Activated CD8-positive, alpha-beta memory T cell treated with anti-CD3 and anti-CD28 coated beads, Interleukin-2, amount 50 U/mL, for 1 hour (primary cell): ENCODE data around the gene ZNF429.
A peak's percentile ranks its signal among the peaks of the same experiment; 100 is the strongest.
"Not testable (repeated sequence)": the region's sequence is repeated elsewhere in the genome, so short reads cannot be mapped to it uniquely, and the experiment has no call there.

Experiments
- DNase-seq: peaks from one replicate; pipeline ENCODE4 v3.0.0-alpha.2; 2020; ENCODE audit errors: extremely low read depth

The ZNF429 gene

GRCh38 chr19:21505459-21506451 lies at the start of gene ZNF429:
ZNF429 (plus strand) TSS chr19:21505602; CDS start chr19:21505772, 170 bp downstream.
- DNase-seq = peak; percentile 81

- no peak for DNase-seq
Observed at GRCh38 chr19:21460686-21461085, 44.7 kb upstream of the ZNF429 start.

DNA sequence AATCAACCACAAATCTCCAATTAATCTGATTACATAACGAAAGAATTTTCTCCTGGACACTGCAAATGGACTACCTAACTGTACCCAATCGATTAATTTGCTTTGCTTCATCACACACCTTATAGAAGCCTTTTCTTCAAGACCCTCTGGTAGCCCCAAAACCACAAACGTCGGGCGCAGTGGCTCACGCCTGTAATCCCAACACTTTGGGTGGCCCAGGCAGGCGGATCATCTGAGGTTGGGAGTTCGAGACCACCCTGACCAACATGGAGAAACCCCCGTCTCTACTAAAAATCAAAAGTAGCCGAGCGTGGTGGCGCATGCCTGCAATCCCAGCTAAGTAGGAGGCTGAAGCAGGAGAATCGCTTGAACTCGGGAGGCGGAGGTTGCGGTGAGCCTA lies 42.9 kb upstream of the ZNF429 start:
- DNase-seq = no peak

DNA sequence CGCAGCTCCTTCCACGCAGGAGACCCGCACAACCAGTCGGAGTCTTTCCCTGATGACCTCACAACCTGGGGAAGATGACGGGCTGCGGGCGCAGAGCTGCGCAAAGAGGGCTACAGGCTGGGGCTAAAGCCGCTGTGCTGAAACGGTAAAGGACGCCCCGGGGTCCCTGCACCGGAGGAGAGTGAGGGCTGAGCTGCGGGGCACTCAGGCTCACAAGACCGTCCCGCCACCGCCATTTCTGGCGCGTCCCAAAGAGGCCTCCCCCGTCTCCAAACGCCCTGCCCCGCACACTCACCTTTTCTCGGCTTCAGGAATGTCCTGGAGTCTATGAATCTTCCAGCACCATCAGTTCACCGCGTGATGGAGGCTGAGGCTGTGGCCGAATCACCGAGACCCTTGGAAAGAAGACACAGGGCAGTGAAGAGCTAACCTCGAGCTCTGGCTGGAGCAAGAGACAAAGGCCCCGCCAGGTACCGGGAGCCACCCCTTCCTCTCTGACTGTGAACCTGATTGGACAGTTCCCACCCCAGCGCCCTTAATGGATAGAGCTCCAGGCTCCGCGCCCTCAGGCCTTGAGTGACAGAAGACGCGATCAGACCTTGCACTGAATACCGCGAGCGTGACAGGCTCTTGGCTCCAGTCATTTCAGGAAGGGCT lies 41.8 kb upstream of the ZNF429 start:
- no peak for DNase-seq

DNA sequence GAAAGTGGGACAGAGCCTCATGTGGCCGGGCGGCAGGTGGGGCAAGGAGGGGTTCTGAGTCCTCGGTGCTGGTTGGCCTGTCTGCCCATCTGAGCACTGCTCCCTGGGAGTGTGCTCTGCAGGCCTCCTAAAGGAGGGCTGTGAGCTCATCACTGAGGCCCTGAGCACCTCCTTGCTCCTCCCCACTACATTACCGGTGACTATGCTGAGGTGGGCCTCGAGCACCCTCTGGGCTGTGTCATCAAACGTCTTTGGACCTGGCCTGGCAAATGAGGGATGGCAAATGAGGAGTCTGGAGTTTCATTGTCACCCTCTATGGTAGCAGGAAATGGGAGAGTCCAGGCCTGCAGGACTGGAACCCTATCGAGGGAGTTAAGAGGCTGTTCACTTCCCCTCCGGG lies 38.8 kb upstream of the ZNF429 start:
- DNase-seq = no peak

DNA sequence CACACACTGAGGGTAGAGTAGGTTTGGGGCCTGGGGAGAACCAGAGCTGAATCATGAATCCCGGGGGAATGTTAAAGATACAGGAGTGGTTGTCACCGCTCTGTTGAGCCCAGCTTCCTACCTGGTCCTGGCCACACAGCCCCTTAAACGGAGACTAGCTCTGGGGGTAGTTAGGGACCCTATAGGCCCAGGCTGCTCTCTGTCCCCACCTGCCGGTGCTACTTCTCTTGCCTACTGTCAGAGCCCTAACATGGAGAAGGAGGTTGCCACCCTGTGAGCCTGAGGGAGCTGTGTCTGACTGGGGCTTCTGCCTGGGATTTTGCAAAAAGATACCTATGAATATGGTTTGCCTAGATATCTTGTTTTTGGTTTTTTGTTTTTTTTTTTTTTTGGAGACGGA lies 36.6 kb upstream of the ZNF429 start:
- no peak for DNase-seq

DNA sequence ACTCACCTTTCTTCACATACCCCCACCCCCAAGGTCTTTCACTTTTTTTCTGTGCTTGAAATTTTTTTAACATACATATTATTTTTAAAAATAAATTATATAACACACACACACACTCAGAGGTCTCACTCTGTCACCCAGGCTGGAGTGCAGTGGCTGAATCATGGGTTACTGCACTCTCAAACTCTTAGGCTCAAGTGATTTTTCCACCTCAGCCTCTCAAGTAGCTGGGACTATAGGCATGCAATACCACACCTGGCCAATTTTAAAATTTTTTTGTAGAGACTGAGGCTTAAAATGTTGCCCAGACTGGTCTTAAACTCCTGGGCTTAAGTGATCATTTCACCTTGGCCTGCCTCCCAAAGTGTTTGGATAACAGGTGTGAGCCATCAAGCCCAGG lies 32.9 kb upstream of the ZNF429 start:
- DNase-seq = no peak

DNA sequence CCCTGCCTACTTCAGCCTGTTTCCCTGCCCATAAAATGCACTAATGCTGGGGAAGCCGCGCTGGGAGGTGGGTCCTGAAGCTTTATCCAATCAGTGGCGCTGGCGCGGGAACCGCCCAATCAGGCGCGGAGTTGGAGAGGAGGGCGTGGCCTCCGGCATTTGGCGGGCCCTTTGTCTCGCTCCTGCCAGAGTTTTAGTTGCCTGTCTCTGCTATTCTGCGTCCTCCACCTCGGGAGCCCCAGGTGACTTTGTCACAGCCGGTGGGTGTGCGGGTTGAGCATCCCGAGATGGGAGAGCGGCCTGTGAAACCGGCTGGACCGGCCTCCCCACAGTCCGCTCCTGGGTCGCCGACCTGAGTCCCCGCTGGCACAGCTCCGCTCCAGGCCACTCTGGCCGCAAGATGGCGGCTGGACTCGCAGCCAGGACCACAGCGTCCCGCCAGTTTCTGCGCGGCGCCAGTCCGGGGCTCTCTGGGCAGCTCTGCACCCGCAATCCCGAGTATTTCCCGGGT lies 30.7 kb upstream of the ZNF429 start:
- DNase-seq = no peak

GRCh38 chr19:21482361-21482760 lies 23.0 kb upstream of the ZNF429 start:
- DNase-seq = not testable (repeated sequence)

DNA sequence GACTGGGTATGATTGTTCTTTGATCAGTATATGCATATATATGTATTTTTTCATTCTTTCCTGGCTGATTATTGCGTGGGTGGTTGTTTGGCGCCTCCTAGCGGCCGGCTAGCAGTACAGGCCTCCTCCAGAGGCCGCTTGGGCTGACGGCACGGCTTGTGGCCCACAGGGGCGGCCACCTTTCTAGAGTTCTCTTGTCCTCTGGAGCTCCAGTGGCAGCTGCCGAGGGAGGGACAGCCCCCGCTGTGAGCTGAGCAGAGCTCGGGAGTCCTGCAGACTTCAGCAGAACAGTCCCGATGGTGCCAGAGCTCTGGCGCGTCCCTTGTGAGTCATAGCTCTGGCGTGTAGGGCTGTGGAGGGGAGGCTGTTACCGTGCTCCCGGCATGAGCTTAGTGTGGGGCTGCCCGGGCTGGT lies 22.5 kb upstream of the ZNF429 start:
- DNase-seq = peak; percentile 18

DNA sequence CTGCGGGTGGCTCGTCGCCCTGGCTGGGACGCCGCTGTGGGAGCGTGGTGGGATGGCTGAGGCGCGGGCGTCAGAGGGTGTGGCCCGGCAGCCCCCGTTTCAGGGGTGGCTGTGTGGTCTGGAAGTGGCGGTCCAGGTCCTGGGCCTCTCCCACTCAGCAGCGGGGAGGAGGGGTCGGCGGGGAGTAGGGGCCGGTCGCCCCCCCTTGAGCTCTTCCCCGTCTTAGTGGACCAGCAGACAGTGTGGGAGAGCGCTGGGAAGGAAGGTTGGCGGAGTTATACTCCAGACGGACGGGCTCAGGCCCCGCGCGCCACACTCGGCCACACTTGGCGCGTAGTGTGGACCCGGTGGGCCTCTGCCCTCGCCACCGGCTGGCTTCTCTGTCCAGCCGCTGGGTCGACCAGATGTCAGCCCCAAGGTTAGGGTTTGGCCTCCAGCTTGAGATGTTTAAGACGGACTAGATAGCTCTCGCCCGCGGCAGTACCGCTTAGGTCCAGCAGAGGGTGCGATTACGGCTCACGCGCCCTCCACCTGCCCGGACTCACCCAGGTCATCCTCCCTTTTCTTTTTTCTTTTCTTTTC lies 21.7 kb upstream of the ZNF429 start:
- DNase-seq = peak; percentile 16

GRCh38 chr19:21484631-21485030 lies 20.8 kb upstream of the ZNF429 start:
- no peak for DNase-seq

- DNase-seq = no peak
Observed at GRCh38 chr19:21485926-21486325, 19.5 kb upstream of the ZNF429 start.

- no peak for DNase-seq
Observed at GRCh38 chr19:21487969-21488368, 17.4 kb upstream of the ZNF429 start.

DNA sequence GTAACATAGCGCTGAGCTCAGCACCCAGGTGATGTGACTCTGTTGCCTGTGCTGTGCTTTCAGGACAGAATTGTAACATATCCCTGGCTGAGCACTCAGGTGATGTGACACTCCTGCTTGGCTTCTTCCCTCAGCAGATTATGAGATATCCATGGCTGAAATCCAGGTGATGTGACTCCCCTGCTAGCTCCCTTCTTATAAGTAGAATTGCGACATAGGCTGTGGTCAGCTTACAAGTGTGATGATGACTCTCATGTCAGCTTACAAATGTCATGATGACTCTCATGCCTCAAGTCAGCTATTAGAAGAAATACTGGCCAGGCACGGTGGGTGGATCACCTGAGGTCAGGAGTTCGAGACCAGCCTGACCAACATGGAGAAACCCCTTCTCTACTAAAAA lies 14.3 kb upstream of the ZNF429 start:
- no peak for DNase-seq

DNA sequence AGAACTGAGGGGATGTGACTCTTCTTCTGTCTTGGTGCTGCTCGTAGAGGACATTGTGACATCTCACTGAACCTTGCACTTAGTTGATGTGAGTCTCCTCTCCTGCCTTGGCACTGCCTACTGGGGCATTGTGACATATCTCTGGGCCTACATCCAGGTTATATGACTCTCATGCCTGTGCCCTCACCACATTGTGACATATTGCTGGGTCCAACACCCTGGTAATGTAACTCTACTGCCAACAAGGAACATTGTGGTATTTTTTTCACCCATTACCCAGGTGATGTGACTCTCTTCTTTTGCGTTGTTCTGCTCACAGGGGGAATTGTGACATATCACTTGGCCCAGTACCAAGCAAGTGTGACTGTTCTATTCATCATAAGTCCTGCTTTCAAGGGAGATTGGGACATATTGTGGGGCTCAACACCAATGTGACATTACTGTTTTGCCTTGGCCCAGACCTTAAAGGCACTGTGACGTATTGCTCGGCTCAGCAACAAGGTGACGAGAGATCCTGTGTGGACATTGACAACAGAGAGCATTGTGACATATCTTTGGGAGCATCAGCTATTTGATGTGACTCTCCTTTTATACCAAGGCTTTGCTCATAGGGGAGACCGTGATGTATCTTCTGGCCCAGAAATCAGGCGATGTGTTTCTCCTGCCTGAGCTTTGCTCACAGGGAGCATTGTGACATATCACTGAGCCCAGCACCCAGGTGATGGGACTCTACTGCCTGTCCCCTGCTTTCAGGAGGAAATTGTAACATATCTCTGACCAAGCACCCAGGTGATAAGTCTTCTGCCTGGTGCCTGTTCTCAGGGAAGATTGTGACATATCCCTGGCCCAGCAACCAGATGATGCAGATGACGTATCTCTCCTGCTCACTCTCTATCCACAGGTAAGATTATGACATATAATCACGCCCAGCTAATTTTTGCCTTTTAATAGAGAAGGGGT lies 12.2 kb upstream of the ZNF429 start:
- DNase-seq = no peak

GRCh38 chr19:21496876-21497275 lies 8.5 kb upstream of the ZNF429 start:
- DNase-seq = no peak

DNA sequence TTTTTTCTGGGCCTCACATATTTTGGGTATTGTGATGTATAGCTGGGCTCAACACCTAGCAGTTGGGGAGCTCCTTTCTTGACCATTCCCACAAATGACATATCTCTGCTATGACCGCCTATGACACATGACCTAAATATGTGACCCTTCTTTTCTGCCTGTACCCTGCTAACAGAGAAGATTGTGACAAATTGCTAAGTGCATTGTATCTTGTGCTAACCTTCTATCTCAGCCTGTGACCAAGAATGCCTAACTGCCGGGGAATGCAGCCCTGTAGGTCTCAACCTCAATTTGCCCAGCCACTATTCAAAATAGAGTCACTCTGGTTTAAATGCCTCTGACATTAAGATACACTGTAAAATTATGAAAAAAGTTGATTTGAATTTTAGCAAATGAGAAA lies 6.8 kb upstream of the ZNF429 start:
- DNase-seq = no peak

DNA sequence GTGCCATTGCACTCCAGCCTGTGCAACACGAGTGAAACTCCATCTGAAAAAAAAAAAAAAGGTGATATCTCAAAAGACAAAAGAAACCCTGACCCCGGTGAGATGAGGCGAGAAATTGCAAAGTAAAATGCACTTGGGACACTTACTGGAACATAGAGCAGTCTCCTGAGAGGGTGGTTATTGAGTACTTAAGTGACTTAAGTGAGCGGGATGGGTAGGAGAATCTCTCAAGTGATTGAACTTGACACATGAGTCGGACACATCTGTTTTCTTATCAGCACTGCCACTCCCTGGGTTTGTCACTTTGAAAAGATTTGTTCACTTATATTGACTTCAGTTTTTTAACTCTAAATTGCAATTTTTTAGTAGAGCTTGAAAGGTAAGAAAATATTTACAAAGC lies 2.8 kb downstream of the ZNF429 start:
- no peak for DNase-seq

GRCh38 chr19:21511058-21511457 lies 5.7 kb downstream of the ZNF429 start:
- not testable (repeated sequence) for DNase-seq

- DNase-seq = not testable (repeated sequence)
Observed at GRCh38 chr19:21512609-21513008, 7.2 kb downstream of the ZNF429 start.
